ENCODE results near the gene YTHDF2. TPM values are rescaled to one million over a fixed set of nuclear protein-coding genes. Genes with fewer than 3 reads are reported as not detected.

YTHDF2 gene
- total RNA-seq, 1 experiment from 2014 or later, result 90.6 TPM

DNA sequence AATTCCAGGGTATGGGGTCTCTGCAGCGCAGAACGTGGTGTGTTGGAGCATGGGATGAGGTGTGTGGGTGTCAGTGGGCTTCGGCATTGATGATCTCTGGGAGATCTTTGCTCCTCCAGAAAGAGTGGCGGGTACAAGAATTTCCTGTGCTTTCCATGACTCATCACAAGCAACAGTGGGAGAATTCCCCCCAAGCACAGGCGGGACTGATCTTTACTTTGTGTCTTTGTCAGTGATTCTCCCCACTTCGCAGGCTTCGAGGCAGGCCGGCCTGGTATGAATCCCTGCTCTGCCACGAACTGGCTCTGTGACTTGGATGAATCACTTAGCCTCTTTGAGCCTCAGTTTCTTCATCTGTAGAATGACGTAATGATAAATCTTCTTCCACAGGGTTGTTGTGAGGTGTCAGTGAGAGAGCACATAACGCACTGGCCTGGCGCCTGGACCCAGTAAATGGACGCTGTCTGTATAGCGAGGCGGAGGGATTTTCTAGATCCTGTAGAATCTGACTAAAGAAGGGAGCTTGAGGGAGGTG lies 77.3 kb downstream of the YTHDF2 start (continued):
- TF ChIP-seq POLR2AphosphoS5 (IDR thresholded peaks at IDR 0.05; ENCODE audit: low read depth, low read length) (no peak), CBX3 (IDR thresholded peaks at IDR 0.05; ENCODE audit: low read depth) (no peak)

GRCh38 chr1:28815533-28816185 lies 78.9 kb downstream of the YTHDF2 start:
- TF ChIP-seq, protein P1, sequence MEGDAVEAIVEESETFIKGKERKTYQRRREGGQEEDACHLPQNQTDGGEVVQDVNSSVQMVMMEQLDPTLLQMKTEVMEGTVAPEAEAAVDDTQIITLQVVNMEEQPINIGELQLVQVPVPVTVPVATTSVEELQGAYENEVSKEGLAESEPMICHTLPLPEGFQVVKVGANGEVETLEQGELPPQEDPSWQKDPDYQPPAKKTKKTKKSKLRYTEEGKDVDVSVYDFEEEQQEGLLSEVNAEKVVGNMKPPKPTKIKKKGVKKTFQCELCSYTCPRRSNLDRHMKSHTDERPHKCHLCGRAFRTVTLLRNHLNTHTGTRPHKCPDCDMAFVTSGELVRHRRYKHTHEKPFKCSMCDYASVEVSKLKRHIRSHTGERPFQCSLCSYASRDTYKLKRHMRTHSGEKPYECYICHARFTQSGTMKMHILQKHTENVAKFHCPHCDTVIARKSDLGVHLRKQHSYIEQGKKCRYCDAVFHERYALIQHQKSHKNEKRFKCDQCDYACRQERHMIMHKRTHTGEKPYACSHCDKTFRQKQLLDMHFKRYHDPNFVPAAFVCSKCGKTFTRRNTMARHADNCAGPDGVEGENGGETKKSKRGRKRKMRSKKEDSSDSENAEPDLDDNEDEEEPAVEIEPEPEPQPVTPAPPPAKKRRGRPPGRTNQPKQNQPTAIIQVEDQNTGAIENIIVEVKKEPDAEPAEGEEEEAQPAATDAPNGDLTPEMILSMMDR (IDR thresholded peaks at IDR 0.05 in 2 of 3, conservative IDR thresholded peaks at IDR 0.05 in 1 of 3; ENCODE audit: borderline replicate concordance in 1 of 3, insufficient read depth in 1 of 3, low read depth in 2 of 3, low read length in 2 of 3), result no peak
- TF ChIP-seq JUND (IDR thresholded peaks at IDR 0.05) (no peak), ZBTB33 (IDR thresholded peaks at IDR 0.05; ENCODE audit: extremely low read depth, insufficient replicate concordance, low read length) (no peak), TCF7L2 (IDR thresholded peaks at IDR 0.05; ENCODE audit: borderline replicate concordance, extremely low read depth, insufficient read depth, insufficient read length) (no peak), EGR1 (IDR thresholded peaks at IDR 0.05; ENCODE audit: low read depth) (no peak), ZNF274 (IDR thresholded peaks at IDR 0.05; ENCODE audit: low read depth, low read length) (no peak), ATF3 (IDR thresholded peaks at IDR 0.05) (no peak)
- TF ChIP-seq, protein P2, sequence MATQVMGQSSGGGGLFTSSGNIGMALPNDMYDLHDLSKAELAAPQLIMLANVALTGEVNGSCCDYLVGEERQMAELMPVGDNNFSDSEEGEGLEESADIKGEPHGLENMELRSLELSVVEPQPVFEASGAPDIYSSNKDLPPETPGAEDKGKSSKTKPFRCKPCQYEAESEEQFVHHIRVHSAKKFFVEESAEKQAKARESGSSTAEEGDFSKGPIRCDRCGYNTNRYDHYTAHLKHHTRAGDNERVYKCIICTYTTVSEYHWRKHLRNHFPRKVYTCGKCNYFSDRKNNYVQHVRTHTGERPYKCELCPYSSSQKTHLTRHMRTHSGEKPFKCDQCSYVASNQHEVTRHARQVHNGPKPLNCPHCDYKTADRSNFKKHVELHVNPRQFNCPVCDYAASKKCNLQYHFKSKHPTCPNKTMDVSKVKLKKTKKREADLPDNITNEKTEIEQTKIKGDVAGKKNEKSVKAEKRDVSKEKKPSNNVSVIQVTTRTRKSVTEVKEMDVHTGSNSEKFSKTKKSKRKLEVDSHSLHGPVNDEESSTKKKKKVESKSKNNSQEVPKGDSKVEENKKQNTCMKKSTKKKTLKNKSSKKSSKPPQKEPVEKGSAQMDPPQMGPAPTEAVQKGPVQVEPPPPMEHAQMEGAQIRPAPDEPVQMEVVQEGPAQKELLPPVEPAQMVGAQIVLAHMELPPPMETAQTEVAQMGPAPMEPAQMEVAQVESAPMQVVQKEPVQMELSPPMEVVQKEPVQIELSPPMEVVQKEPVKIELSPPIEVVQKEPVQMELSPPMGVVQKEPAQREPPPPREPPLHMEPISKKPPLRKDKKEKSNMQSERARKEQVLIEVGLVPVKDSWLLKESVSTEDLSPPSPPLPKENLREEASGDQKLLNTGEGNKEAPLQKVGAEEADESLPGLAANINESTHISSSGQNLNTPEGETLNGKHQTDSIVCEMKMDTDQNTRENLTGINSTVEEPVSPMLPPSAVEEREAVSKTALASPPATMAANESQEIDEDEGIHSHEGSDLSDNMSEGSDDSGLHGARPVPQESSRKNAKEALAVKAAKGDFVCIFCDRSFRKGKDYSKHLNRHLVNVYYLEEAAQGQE (IDR thresholded peaks at IDR 0.05; ENCODE audit: low read depth), result no peak
- DNase-seq (ENCODE audit: low read depth, low spot score) (no peak), ATAC-seq (no peak)
- Histone ChIP-seq H3K27me3 (ENCODE audit: insufficient read depth, low read length) (0 out of 2 replicates have a peak, but pooled peaks cover 3% of the 10 kb centered on the region), H3K36me3 (ENCODE audit: control insufficient read depth in 1 of 2, insufficient read depth in 2 of 2, low read length in 2 of 2) (no peaks in the 10 kb centered on the region), H4K20me1 (ENCODE audit: insufficient read depth) (no peaks in the 10 kb centered on the region), H3K4me1 (ENCODE audit: control insufficient read depth in 1 of 2, insufficient read depth in 2 of 2, low read length in 2 of 2) (no peaks in the 10 kb centered on the region), H3K4me3 (replicated peaks in 1 of 2; ENCODE audit: low read depth in 1 of 2, low read length in 2 of 2) (no peak overlapping the region), H3K9me3 (ENCODE audit: control insufficient read depth in 1 of 2, insufficient read depth in 1 of 2, low read depth in 1 of 2, low read length in 2 of 2) (no peaks in the 10 kb centered on the region), H3K4me2 (ENCODE audit: low read length) (no peak overlapping the region), H3K79me2 (ENCODE audit: insufficient read depth, low read length) (no peaks in the 10 kb centered on the region), H3K9ac (ENCODE audit: low read length) (no peak overlapping the region), H3K9me2 (ENCODE audit: insufficient read depth) (no peaks in the 10 kb centered on the region), H3K27ac (ENCODE audit: low read depth, low read length) (no peak overlapping the region), H2AFZ (ENCODE audit: low read depth, low read length, poor library complexity, severe bottlenecking) (no peak overlapping the region)
- ChIA-PET CTCF (no interaction called here), POLR2A (interaction anchor here (0.6 to 1.2 kb wide), 3 partner anchors 9 to 167 kb away, joined by 3 to 4 read pairs (median 3); partner anchors contain the start of gene RNU11), RAD21 (ENCODE audit: low non-redundant PET in 1 of 2, low total read pairs in 2 of 2, uncharacterized antibody in 2 of 2, unreplicated experiment in 2 of 2) (no interaction called here)
- BruUV-seq (replicated peaks), result no TSS peak
- intact Hi-C loops (cut with micrococcal nuclease), result no loop called here
